ENCODE results near the gene SLC29A4. TPM values are rescaled to one million over a fixed set of nuclear protein-coding genes. Genes with fewer than 3 reads are reported as not detected.
"Not testable (repeated sequence)": the region's sequence is repeated elsewhere in the genome, so short reads cannot be mapped to it uniquely, and the experiment has no call there.

The SLC29A4 gene
- under 1 TPM in 3 of 6 donors, not detected in 3; 0.12 to 0.19 (median 0.16) TPM for polyA plus RNA-seq (ENCODE audit: low read depth in 6 of 6)

GRCh38 chr7:5282543-5283316 is at the start of gene SLC29A4:
Gene SLC29A4, plus strand, starts transcription at chr7:5282943. Its CDS starts 4,874 bp downstream, at chr7:5287817.
- peak within 1 kb of the TSS in 2 of 8 donors; percentile 41 to 75 for H3K4me3 Mint-ChIP-seq
- peaks cover 0 to 2% (median 0%) of the 10 kb centered on the region in 7 donors for H3K9me3 Mint-ChIP-seq
- DNase-seq (no peak), ATAC-seq (ENCODE audit: low read depth in 2 of 2) (peak; percentile 59 to 61)
- H3K27me3 Mint-ChIP-seq = peaks cover 5 to 39% (median 17%) of the 10 kb centered on the region in 3 donors
- H3K36me3 Mint-ChIP-seq = no peaks in the 10 kb centered on the region
- no peak within 1 kb of the TSS for H3K27ac Mint-ChIP-seq
- peaks cover 0 to 2% (median 0%) of the 10 kb centered on the region in 3 donors for H3K4me1 Mint-ChIP-seq

- peak; percentile 51 for DNase-seq
- no peaks in the 10 kb centered on the region for H3K9me3 Mint-ChIP-seq
- H3K27me3 Mint-ChIP-seq = no peaks in the 10 kb centered on the region
- peak overlapping the region; percentile 23 to 88 (median 72) for H3K4me3 Mint-ChIP-seq
- H3K36me3 Mint-ChIP-seq = peaks cover 5 to 8% of the 10 kb centered on the region in 2 donors
- peak overlapping the region; percentile 45 to 93 (median 78) for H3K27ac Mint-ChIP-seq
- H3K4me1 Mint-ChIP-seq = peaks cover 46 to 78% (median 58%) of the 10 kb centered on the region in 3 donors
- ATAC-seq (ENCODE audit: low read depth in 2 of 2) = peak; percentile 13 to 18
Measured at GRCh38 chr7:5234852-5235831, 47.6 kb upstream of the SLC29A4 start.

- H3K36me3 Mint-ChIP-seq = no peaks in the 10 kb centered on the region
- peak overlapping the region in 7 of 8 donors; percentile 3 to 91 (median 64) for H3K4me3 Mint-ChIP-seq
- H3K9me3 Mint-ChIP-seq = no peaks in the 10 kb centered on the region
- H3K27me3 Mint-ChIP-seq = peaks cover 0 to 6% (median 6%) of the 10 kb centered on the region in 3 donors
- ATAC-seq (ENCODE audit: low read depth in 2 of 2) = no peak
- no peak for DNase-seq
- H3K27ac Mint-ChIP-seq = peak overlapping the region in 3 of 6 donors; percentile 38 to 67 (median 60)
- peaks cover 35 to 69% (median 58%) of the 10 kb centered on the region in 3 donors for H3K4me1 Mint-ChIP-seq
Measured at GRCh38 chr7:5237286-5237685, 45.5 kb upstream of the SLC29A4 start.

- Mint-ChIP-seq H3K9me3 (no peaks in the 10 kb centered on the region), H3K4me1 (peaks cover 23 to 56% (median 46%) of the 10 kb centered on the region in 3 donors), H3K36me3 (no peaks in the 10 kb centered on the region), H3K27ac (no peak overlapping the region), H3K27me3 (peaks cover 0 to 8% (median 6%) of the 10 kb centered on the region in 3 donors), H3K4me3 (peak overlapping the region in 2 of 8 donors; percentile 20 to 26)
- DNase-seq = no peak
- ATAC-seq (ENCODE audit: low read depth in 2 of 2) = no peak
Measured at GRCh38 chr7:5238500-5238899, 44.2 kb upstream of the SLC29A4 start.

GRCh38 chr7:5243261-5243660 is 39.5 kb upstream of the SLC29A4 start:
- DNase-seq = no peak
- Mint-ChIP-seq H3K27me3 (peaks cover 0 to 8% (median 6%) of the 10 kb centered on the region in 3 donors), H3K4me3 (peak overlapping the region in 1 of 8 donors; percentile 29), H3K36me3 (no peaks in the 10 kb centered on the region), H3K9me3 (peaks cover 0 to 9% (median 3%) of the 10 kb centered on the region in 7 donors), H3K27ac (no peak overlapping the region), H3K4me1 (peaks cover 14 to 25% (median 21%) of the 10 kb centered on the region in 3 donors)
- ATAC-seq (ENCODE audit: low read depth in 2 of 2) = no peak

GRCh38 chr7:5248201-5248885 is 34.4 kb upstream of the SLC29A4 start:
- no peak overlapping the region for H3K4me3 Mint-ChIP-seq
- peaks cover 0 to 10% (median 2%) of the 10 kb centered on the region in 3 donors for H3K27me3 Mint-ChIP-seq
- no peak for ATAC-seq (ENCODE audit: low read depth in 2 of 2)
- H3K36me3 Mint-ChIP-seq = no peaks in the 10 kb centered on the region
- DNase-seq = no peak
- H3K27ac Mint-ChIP-seq = no peak overlapping the region
- H3K9me3 Mint-ChIP-seq = peaks cover 0 to 9% (median 3%) of the 10 kb centered on the region in 7 donors
- no peaks in the 10 kb centered on the region for H3K4me1 Mint-ChIP-seq

- H3K4me3 Mint-ChIP-seq; ATAC-seq (ENCODE audit: low read depth in 2 of 2); H3K4me1 Mint-ChIP-seq; H3K36me3 Mint-ChIP-seq; H3K27ac Mint-ChIP-seq; DNase-seq; H3K9me3 Mint-ChIP-seq: not testable (repeated sequence)
- H3K27me3 Mint-ChIP-seq = peaks cover under 1 to 17% (median 8%) of the 10 kb centered on the region in 3 donors
Measured at GRCh38 chr7:5250787-5251186, 32.0 kb upstream of the SLC29A4 start.

- not testable (repeated sequence) for H3K4me3 Mint-ChIP-seq; H3K27ac Mint-ChIP-seq; H3K4me1 Mint-ChIP-seq; DNase-seq; H3K36me3 Mint-ChIP-seq; ATAC-seq (ENCODE audit: low read depth in 2 of 2); H3K9me3 Mint-ChIP-seq
- H3K27me3 Mint-ChIP-seq = peaks cover 6 to 17% (median 8%) of the 10 kb centered on the region in 3 donors
Measured at GRCh38 chr7:5253529-5253928, 29.2 kb upstream of the SLC29A4 start.

- ATAC-seq (ENCODE audit: low read depth in 2 of 2); H3K27ac Mint-ChIP-seq; H3K9me3 Mint-ChIP-seq; H3K4me3 Mint-ChIP-seq; H3K4me1 Mint-ChIP-seq; H3K36me3 Mint-ChIP-seq; DNase-seq: not testable (repeated sequence)
- H3K27me3 Mint-ChIP-seq = peaks cover 6 to 17% (median 8%) of the 10 kb centered on the region in 3 donors
Measured at GRCh38 chr7:5254371-5254770, 28.4 kb upstream of the SLC29A4 start.

GRCh38 chr7:5255832-5256231 is 26.9 kb upstream of the SLC29A4 start:
- H3K36me3 Mint-ChIP-seq = no peaks in the 10 kb centered on the region
- no peaks in the 10 kb centered on the region for H3K9me3 Mint-ChIP-seq
- H3K4me1 Mint-ChIP-seq = no peaks in the 10 kb centered on the region
- no peak for DNase-seq
- no peak overlapping the region for H3K4me3 Mint-ChIP-seq
- no peak for ATAC-seq (ENCODE audit: low read depth in 2 of 2)
- H3K27ac Mint-ChIP-seq = no peak overlapping the region
- H3K27me3 Mint-ChIP-seq = peaks cover 6 to 17% (median 8%) of the 10 kb centered on the region in 3 donors

- not testable (repeated sequence) for H3K9me3 Mint-ChIP-seq; H3K4me3 Mint-ChIP-seq; H3K27me3 Mint-ChIP-seq; H3K4me1 Mint-ChIP-seq; ATAC-seq (ENCODE audit: low read depth in 2 of 2); DNase-seq; H3K27ac Mint-ChIP-seq; H3K36me3 Mint-ChIP-seq
Measured at GRCh38 chr7:5260530-5261068, 22.1 kb upstream of the SLC29A4 start.

- H3K9me3 Mint-ChIP-seq; H3K27me3 Mint-ChIP-seq; H3K4me3 Mint-ChIP-seq; ATAC-seq (ENCODE audit: low read depth in 2 of 2); H3K36me3 Mint-ChIP-seq; H3K4me1 Mint-ChIP-seq; H3K27ac Mint-ChIP-seq; DNase-seq: not testable (repeated sequence)
Measured at GRCh38 chr7:5263066-5263465, 19.7 kb upstream of the SLC29A4 start.
